B cell (primary cell): ENCODE results near the gene TMPRSS7. TPM values are rescaled to one million over a fixed set of nuclear protein-coding genes. Genes with fewer than 3 reads are reported as not detected.

Experiments
- ATAC-seq: fragments of 200-7000 bp; cut with Tn5 transposase; one replicate; pipeline ENCODE4 v1.10.0; 2021; ENCODE audit warnings: low read depth, mild to moderate bottlenecking, moderate number of reproducible peaks, moderate library complexity
- CTCF ChIA-PET: fragments of 350-600 bp; sonication (Branson Sonifier 250); formaldehyde crosslinking; loops from one replicate; lab custom pipeline; 2021; ENCODE audit warnings: antibody characterized with exemption, inconsistent platforms; lab: Charles Lee
- POLR2A ChIA-PET: fragments of 350-600 bp; sonication (Branson Sonifier 250); formaldehyde crosslinking; loops from one replicate; lab custom pipeline; 2021; ENCODE audit warnings: antibody characterized with exemption; lab: Charles Lee
- DNase-seq: peaks from one replicate; pipeline ENCODE4 v3.0.0; 2013
- H2AFZ ChIP-seq: 2 replicates; pipeline ENCODE4 v1.6.1; 2012; ENCODE audit warnings: mild to moderate bottlenecking, low read depth, low read length; ENCODE audit not compliant: insufficient read depth, poor library complexity, severe bottlenecking
- H3K27ac ChIP-seq, 2 donors: 1 replicate in 1 of 2; 2 replicates in 1 of 2; pipeline ENCODE4 v1.5.1; 2012 to 2013; ENCODE audit warnings: low read length in 2 of 2, mild to moderate bottlenecking in 2 of 2, moderate library complexity in 1 of 2
- H3K27me3 ChIP-seq, 4 experiments: fragments of 200-600 bp in 1 of 4; sonication (generic) in 1 of 4; replicated peaks in 1 of 4; 1 replicate in 2 of 4; 2 replicates in 2 of 4; pipeline versions ENCODE4 v1.6.1 to v1.7.0; 2013 to 2016; ENCODE audit warnings: low read length in 3 of 4, mild to moderate bottlenecking in 2 of 4, mixed read lengths in 1 of 4, moderate library complexity in 1 of 4; ENCODE audit not compliant: insufficient read depth in 4 of 4, control insufficient read depth in 3 of 4; ENCODE audit errors: control extremely low read depth in 1 of 4
- H3K36me3 ChIP-seq, 2 experiments: replicated peaks in 1 of 2; 1 replicate in 1 of 2; 2 replicates in 1 of 2; pipeline versions ENCODE4 v1.6.1 to v1.7.1; 2013; ENCODE audit warnings: low read length in 1 of 2; ENCODE audit not compliant: insufficient read depth in 2 of 2, control insufficient read depth in 1 of 2; ENCODE audit errors: control extremely low read depth in 1 of 2, extremely low read depth in 1 of 2
- H3K4me1 ChIP-seq, 2 donors: fragments of 200-600 bp in 1 of 2; sonication (generic) in 1 of 2; 1 replicate in 1 of 2; 2 replicates in 1 of 2; pipeline versions ENCODE4 v1.5.1 to v1.6.1; 2013 to 2017; ENCODE audit warnings: low read length in 2 of 2; ENCODE audit not compliant: control insufficient read depth in 2 of 2, insufficient read depth in 2 of 2
- H3K4me2 ChIP-seq: replicated peaks from 2 replicates; pipeline ENCODE3; 2012; ENCODE audit warnings: mild to moderate bottlenecking, low read depth, low read length; ENCODE audit not compliant: poor library complexity, severe bottlenecking
- H3K4me3 ChIP-seq, 5 experiments: fragments of 200-600 bp in 1 of 5; sonication (generic) in 1 of 5; 1 replicate in 3 of 5; 2 replicates in 2 of 5; pipeline versions ENCODE4 v1.5.1 to v1.7.0; 2011 to 2016; ENCODE audit warnings: low read length in 4 of 5, mild to moderate bottlenecking in 4 of 5, low read depth in 2 of 5, control low read depth in 1 of 5, moderate library complexity in 1 of 5; ENCODE audit not compliant: insufficient read depth in 1 of 5; ENCODE audit errors: control extremely low read depth in 1 of 5, extremely low read depth in 1 of 5
- H3K79me2 ChIP-seq: fragments of 200-600 bp; sonication (generic); one replicate; pipeline ENCODE4 v1.6.0; 2016; ENCODE audit warnings: low read length; ENCODE audit not compliant: control insufficient read depth, insufficient read depth
- H3K9ac ChIP-seq: fragments of 200-600 bp; sonication (generic); 2 replicates; pipeline ENCODE4 v1.6.1; 2017; ENCODE audit warnings: mild to moderate bottlenecking, low read length, moderate library complexity
- H3K9me3 ChIP-seq, 3 donors: one replicate each; pipeline versions ENCODE4 v1.6.1 to v1.7.1; 2013; ENCODE audit warnings: low read length in 2 of 3; ENCODE audit not compliant: control insufficient read depth in 2 of 3, insufficient read depth in 1 of 3; ENCODE audit errors: control extremely low read depth in 1 of 3
- H4K20me1 ChIP-seq: 2 replicates; pipeline ENCODE4 v1.6.0; 2012; ENCODE audit warnings: mild to moderate bottlenecking, low read length; ENCODE audit not compliant: insufficient read depth, control insufficient read depth, poor library complexity, severe bottlenecking
- H3K27ac Mint-ChIP-seq: one replicate; pipeline ENCODE4 v1.8.0; 2021; ENCODE audit warnings: mixed read lengths
- H3K27me3 Mint-ChIP-seq: one replicate; pipeline ENCODE4 v1.8.0; 2021; ENCODE audit warnings: mixed read lengths
- H3K4me1 Mint-ChIP-seq: one replicate; pipeline ENCODE4 v1.8.0; 2021; ENCODE audit warnings: mixed read lengths
- H3K4me3 Mint-ChIP-seq: one replicate; pipeline ENCODE4 v1.8.0; 2021; ENCODE audit warnings: mixed read lengths
- H3K9me3 Mint-ChIP-seq: one replicate; pipeline ENCODE4 v1.8.0; 2022; ENCODE audit warnings: mixed read lengths; ENCODE audit not compliant: insufficient read depth
- EZH2 ChIP-seq: IDR thresholded peaks from 2 replicates; pipeline ENCODE4 v1.6.1; 2012; ENCODE audit warnings: borderline replicate concordance, low read depth, mild to moderate bottlenecking, moderate library complexity, low read length; ENCODE audit not compliant: insufficient read depth, poor library complexity, severe bottlenecking
- WGBS: methylation state at CpG from one replicate; pipeline ENCODE4 v1.1.5; 2013; ENCODE audit warnings: missing lambda C conversion rate; ENCODE audit not compliant: insufficient coverage; 5-methylcytosine and 5-hydroxymethylcytosine counted together
- intact Hi-C: fragments of 100-400 bp; cut with micrococcal nuclease; formaldehyde crosslinking; loops from one replicate; pipeline ENCODE4 v1.10.0; 2022
- polyA plus RNA-seq: library from polyadenylated mRNA; depleted of rRNA; stranded (reverse); fragments of >200 nt; gene quantifications from 2 replicates; pipeline ENCODE4 v1.2.3, GENCODE V29; 2012
- total RNA-seq, 2 donors: library from RNA; stranded (reverse); fragments of 120-200 nt in 1 of 2; gene quantifications; 1 replicate in 1 of 2; 2 replicates in 1 of 2; pipeline versions ENCODE4 v1.2.3 to v1.2.4, GENCODE V29; 2013 to 2022
- TF ChIP-seq, protein P1 (sequence below): fragments of 200-600 bp; IDR thresholded peaks from one replicate; pipeline ENCODE4 v1.8.0; 2022; ENCODE audit warnings: antibody characterized with exemption, mild to moderate bottlenecking

TMPRSS7 gene
- total and polyA plus RNA-seq, 2 donors (not counting 1 experiment from before 2014, with no cell fraction given): not detected

DNA sequence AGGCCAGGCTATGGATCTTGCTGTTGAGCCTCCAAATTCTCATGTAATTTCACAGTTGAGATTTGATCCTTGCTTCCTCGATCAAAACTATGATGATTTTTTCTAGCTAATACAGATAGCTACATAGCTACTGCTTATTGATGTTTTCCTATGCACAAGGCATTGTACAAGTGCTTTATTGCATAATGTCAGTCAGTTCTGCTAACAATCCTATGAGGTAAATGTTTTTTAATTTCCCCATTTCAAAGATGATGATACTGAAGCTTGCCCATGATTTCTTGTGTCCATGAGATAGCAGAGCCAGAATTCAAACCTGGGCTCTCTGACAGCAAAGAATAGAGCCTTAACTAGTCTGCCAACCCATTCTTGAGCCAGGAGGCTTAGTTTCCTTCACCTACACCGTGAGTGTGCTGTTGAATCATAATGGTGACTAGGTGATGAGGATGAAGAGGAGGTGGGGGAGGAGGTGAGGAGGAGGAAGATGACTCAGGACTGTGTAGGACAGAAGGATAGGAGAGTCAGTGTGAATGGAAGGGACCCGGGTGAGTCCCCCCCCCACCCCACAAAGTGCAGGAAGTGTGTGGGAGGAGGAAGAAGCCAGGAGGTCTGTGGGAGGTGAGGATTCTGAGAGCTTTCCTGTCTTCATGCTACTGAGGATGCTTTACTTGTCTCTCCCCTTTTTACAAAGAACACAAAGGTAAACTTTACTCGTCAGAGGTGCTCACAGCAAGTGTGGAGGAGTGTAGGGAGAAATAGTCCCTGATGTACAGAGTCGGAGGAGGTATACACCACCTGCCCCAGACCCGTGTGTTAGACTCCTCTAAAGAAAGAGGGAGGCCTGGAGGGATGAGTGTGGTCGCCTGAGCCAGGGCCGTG is 32.2 kb upstream of the TMPRSS7 start:
- H3K4me1 ChIP-seq: peaks cover 12 to 16% of the 10 kb centered on the region in 2 donors
- peaks cover 0 to 22% (median 6%) of the 10 kb centered on the region in 4 experiments for H3K27me3 ChIP-seq
- H3K79me2 ChIP-seq: no peaks in the 10 kb centered on the region
- H3K4me3 Mint-ChIP-seq: no peak overlapping the region
- H3K9me3 Mint-ChIP-seq: no peaks in the 10 kb centered on the region
- no peak overlapping the region for H2AFZ ChIP-seq
- no peak for ATAC-seq
- no peak for TF ChIP-seq EZH2
- H3K4me3 ChIP-seq: no peak overlapping the region
- H3K9ac ChIP-seq: no peak overlapping the region
- H3K36me3 ChIP-seq: no peaks in the 10 kb centered on the region
- no peak overlapping the region for H3K27ac Mint-ChIP-seq
- no peaks in the 10 kb centered on the region for H3K9me3 ChIP-seq
- no peak overlapping the region for H3K27ac ChIP-seq
- DNase-seq: no peak
- no peaks in the 10 kb centered on the region for H4K20me1 ChIP-seq
- ChIA-PET CTCF (interaction anchor here (0.9 to 2.7 kb wide), 3 partner anchors 8 to 13 kb away, joined by 3 to 13 read pairs (median 4); no protein-coding TSS in a partner anchor), POLR2A (no interaction called here)
- no peak overlapping the region for H3K4me2 ChIP-seq
- WGBS: 92% methylated on average over 5 of the region's 8 CpGs
- intact Hi-C loops: no loop called here
- H3K27me3 Mint-ChIP-seq: peaks cover 11% of the 10 kb centered on the region
- H3K4me1 Mint-ChIP-seq: peaks cover 16% of the 10 kb centered on the region

DNA sequence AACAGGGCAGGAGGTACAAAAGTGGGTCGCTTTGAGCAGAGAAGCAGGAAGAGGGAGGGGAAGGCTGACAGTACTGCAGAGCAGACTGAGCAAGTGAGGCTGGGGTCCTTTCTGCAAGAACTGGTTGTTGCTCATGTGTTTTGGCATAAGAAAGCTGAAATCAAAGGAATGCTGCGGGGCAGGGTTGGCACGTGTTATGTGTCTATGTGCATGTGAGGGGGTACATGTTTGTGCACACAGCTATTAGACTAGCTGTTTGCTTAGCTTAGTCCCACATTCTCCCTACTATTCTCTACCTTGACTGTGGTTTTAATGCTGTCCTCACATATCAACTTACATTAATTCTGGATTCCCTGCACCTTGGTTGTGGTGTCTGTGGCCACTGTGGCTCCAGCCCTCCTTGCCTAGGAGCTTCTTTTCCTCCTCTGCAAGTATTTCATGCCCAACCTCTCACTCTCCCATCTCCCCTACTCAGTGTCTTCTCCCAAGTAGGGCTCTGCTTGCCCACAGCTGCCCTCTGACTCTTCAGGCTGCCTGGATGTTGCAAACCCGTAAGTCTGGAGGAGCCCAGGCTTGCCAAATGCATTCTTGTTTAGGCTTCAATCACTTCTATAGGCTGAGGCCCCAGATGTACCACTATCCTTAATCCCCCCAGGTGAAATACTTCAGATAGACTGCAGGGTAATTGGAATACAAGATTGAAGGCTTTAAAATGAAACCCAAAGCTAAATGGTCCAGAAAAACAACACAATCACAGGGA is 31.0 kb upstream of the TMPRSS7 start:
- H3K4me2 ChIP-seq: no peak overlapping the region
- H3K79me2 ChIP-seq: no peaks in the 10 kb centered on the region
- no peak overlapping the region for H3K4me3 Mint-ChIP-seq
- H3K36me3 ChIP-seq: no peaks in the 10 kb centered on the region
- no peaks in the 10 kb centered on the region for H3K9me3 ChIP-seq
- H3K9ac ChIP-seq: no peak overlapping the region
- 91% methylated on average over 1 of the region's 4 CpGs for WGBS
- no peak overlapping the region for H3K27ac ChIP-seq
- ATAC-seq: no peak
- H2AFZ ChIP-seq: no peak overlapping the region
- TF ChIP-seq, protein P1, sequence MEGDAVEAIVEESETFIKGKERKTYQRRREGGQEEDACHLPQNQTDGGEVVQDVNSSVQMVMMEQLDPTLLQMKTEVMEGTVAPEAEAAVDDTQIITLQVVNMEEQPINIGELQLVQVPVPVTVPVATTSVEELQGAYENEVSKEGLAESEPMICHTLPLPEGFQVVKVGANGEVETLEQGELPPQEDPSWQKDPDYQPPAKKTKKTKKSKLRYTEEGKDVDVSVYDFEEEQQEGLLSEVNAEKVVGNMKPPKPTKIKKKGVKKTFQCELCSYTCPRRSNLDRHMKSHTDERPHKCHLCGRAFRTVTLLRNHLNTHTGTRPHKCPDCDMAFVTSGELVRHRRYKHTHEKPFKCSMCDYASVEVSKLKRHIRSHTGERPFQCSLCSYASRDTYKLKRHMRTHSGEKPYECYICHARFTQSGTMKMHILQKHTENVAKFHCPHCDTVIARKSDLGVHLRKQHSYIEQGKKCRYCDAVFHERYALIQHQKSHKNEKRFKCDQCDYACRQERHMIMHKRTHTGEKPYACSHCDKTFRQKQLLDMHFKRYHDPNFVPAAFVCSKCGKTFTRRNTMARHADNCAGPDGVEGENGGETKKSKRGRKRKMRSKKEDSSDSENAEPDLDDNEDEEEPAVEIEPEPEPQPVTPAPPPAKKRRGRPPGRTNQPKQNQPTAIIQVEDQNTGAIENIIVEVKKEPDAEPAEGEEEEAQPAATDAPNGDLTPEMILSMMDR: no peak
- no peak for TF ChIP-seq EZH2
- intact Hi-C loops: no loop called here
- H3K4me1 Mint-ChIP-seq: peaks cover 14% of the 10 kb centered on the region
- no peaks in the 10 kb centered on the region for H4K20me1 ChIP-seq
- H3K27ac Mint-ChIP-seq: no peak overlapping the region
- H3K4me3 ChIP-seq: no peak overlapping the region
- peaks cover 9% of the 10 kb centered on the region for H3K27me3 Mint-ChIP-seq
- peaks cover 10 to 13% of the 10 kb centered on the region in 2 donors for H3K4me1 ChIP-seq
- no peaks in the 10 kb centered on the region for H3K9me3 Mint-ChIP-seq
- ChIA-PET POLR2A (no interaction called here), CTCF (interaction anchor here (1.0 to 2.7 kb wide), 5 partner anchors 9 to 14 kb away, joined by 3 to 13 read pairs (median 3); no protein-coding TSS in a partner anchor)
- H3K27me3 ChIP-seq: peaks cover 0 to 16% (median 5%) of the 10 kb centered on the region in 4 experiments
- no peak for DNase-seq
